ENCODE data around the gene CLSTN1. TPM values are rescaled to one million over a fixed set of nuclear protein-coding genes. Genes with fewer than 3 reads are reported as not detected.
"Not testable (repeated sequence)": the region's sequence is repeated elsewhere in the genome, so short reads cannot be mapped to it uniquely, and the experiment has no call there.

Gene CLSTN1
- total RNA-seq, 1 donor from 2014 or later: 72.3 TPM

GRCh38 chr1:9814619-9815018 is 9.1 kb downstream of the CLSTN1 start:
- DNase-seq (no peak), ATAC-seq (no peak)
- no peaks in the 10 kb centered on the region for H3K27me3 ChIP-seq (ENCODE audit: low read depth)
- H3K4me3 ChIP-seq: no peak overlapping the region
- no peaks in the 10 kb centered on the region for H3K36me3 ChIP-seq
- H3K4me1 ChIP-seq: peaks cover 8% of the 10 kb centered on the region
- TF ChIP-seq CTCF (IDR thresholded peaks at IDR 0.05): no peak
- intact Hi-C loops (cut with DNase I): no loop called here
- no peaks in the 10 kb centered on the region for H3K9me3 ChIP-seq
- H3K27ac ChIP-seq: no peak overlapping the region

- Histone ChIP-seq H3K27ac (no peak overlapping the region), H3K9me3 (no peaks in the 10 kb centered on the region), H3K4me1 (peaks cover 19% of the 10 kb centered on the region), H3K27me3 (ENCODE audit: low read depth) (no peaks in the 10 kb centered on the region), H3K36me3 (no peaks in the 10 kb centered on the region), H3K4me3 (no peak overlapping the region)
- ATAC-seq: no peak
- DNase-seq: no peak
- TF ChIP-seq CTCF (IDR thresholded peaks at IDR 0.05): no peak
- intact Hi-C loops (cut with DNase I): no loop called here
Observed at GRCh38 chr1:9811239-9811966, 12.4 kb downstream of the CLSTN1 start.

GRCh38 chr1:9809100-9809510 is 14.7 kb downstream of the CLSTN1 start:
- no peak overlapping the region for H3K4me3 ChIP-seq
- H3K27ac ChIP-seq: no peak overlapping the region
- ATAC-seq (peak; percentile 77 to 78), DNase-seq (no peak)
- TF ChIP-seq CTCF (IDR thresholded peaks at IDR 0.05): no peak
- H3K36me3 ChIP-seq: no peaks in the 10 kb centered on the region
- no peaks in the 10 kb centered on the region for H3K27me3 ChIP-seq (ENCODE audit: low read depth)
- intact Hi-C loops (cut with DNase I): no loop called here
- H3K9me3 ChIP-seq: no peaks in the 10 kb centered on the region
- H3K4me1 ChIP-seq: peaks cover 19% of the 10 kb centered on the region

- no peak for DNase-seq
- Histone ChIP-seq H3K27me3 (ENCODE audit: low read depth) (no peaks in the 10 kb centered on the region), H3K36me3 (no peaks in the 10 kb centered on the region)
Observed at GRCh38 chr1:9808459-9808858, 15.3 kb downstream of the CLSTN1 start.

GRCh38 chr1:9807541-9807940 is 16.2 kb downstream of the CLSTN1 start:
- intact Hi-C loops (cut with DNase I): no loop called here
- no peak overlapping the region for H3K4me3 ChIP-seq
- ATAC-seq (peak in 1 of 2 donors; percentile 13), DNase-seq (no peak)
- no peak overlapping the region for H3K27ac ChIP-seq
- H3K9me3 ChIP-seq: no peaks in the 10 kb centered on the region
- H3K27me3 ChIP-seq (ENCODE audit: low read depth): no peaks in the 10 kb centered on the region
- H3K36me3 ChIP-seq: no peaks in the 10 kb centered on the region
- no peak for TF ChIP-seq CTCF (IDR thresholded peaks at IDR 0.05)
- peaks cover 19% of the 10 kb centered on the region for H3K4me1 ChIP-seq

More at GRCh38 chr1:9808459-9808858, 15.3 kb downstream of the CLSTN1 start:
- Histone ChIP-seq H3K4me1 (peaks cover 19% of the 10 kb centered on the region), H3K27ac (no peak overlapping the region), H3K9me3 (no peaks in the 10 kb centered on the region), H3K4me3 (no peak overlapping the region)
- intact Hi-C loops (cut with DNase I): no loop called here
- no peak for ATAC-seq
- TF ChIP-seq CTCF (IDR thresholded peaks at IDR 0.05): no peak

- peaks cover 13% of the 10 kb centered on the region for H3K4me1 ChIP-seq
- H3K27me3 ChIP-seq (ENCODE audit: low read depth); H3K36me3 ChIP-seq; intact Hi-C loops (cut with DNase I); H3K4me3 ChIP-seq; ATAC-seq; H3K27ac ChIP-seq; DNase-seq; H3K9me3 ChIP-seq: not testable (repeated sequence)
Observed at GRCh38 chr1:9805972-9806371, 17.8 kb downstream of the CLSTN1 start.

Measured in lower lobe of right lung (tissue), 2 donors.